GM21786 (cell line): ENCODE data around the gene C4orf50.

Experiments used
- ATAC-seq: cut with Tn5 transposase; IDR thresholded peaks from one replicate; pipeline ENCODE4 v1.9.1; 2021; ENCODE audit not compliant: unreplicated experiment

Gene C4orf50

GRCh38 chr4:6044276-6044675 is 26.0 kb upstream of the C4orf50 start:
- no peak for ATAC-seq

DNA sequence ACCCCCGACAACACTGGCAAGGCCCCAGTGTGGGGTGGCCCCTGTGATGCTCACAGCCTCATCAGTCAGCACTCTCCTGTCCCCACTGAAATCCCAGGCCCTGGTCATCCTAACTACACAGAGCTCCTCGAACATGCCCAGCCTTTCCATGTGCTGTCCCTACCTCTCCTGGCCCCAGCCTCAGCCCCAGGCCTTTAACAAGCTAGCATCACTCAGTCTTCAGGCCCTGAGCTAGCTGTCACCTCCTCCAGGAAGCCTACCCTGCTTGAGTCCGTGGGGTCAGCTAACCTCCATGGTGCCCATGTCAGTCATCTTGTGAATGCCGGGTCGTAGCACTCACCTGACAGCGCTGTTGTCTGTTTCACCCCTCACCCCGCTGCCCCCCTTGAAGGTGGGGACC is 25.6 kb upstream of the C4orf50 start:
- ATAC-seq: no peak

GRCh38 chr4:6043188-6043587 is 25.0 kb upstream of the C4orf50 start:
- ATAC-seq: no peak

DNA sequence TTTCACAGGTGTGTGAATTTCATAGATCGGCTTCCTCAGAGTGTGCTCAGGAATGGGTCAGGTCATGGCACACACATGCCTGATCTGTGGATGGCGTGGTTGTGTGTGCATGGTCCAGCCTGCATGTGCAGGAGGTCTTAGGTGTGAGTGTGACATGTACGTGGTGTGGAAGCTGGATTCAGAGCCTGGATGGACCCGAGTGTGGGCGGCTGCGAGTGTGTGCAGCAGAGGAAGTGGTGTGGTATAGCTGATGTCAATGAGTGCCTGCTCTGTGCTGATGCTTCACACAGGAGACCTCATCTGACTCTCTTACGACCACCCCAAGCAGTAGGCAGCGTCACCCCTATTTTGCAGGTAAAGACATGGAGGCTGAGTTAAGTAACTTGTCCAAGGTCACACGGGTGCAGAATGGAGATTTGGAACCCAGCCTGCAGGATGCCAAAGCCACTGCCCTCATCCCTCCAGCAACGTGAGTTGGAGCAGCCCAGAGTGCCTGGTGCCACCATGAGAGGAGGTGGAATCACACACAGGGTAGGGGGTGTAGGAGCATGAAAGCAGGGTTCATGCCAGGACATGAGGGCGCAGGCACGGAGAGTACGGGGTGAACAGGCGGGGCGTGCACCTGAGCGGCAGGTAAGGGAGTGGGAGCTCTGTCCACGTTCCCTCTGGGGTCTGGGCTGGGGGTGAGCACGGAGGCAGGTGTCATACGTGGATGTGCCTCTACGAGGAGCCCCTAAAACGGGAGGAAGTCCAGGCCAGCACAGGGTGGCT is 24.2 kb upstream of the C4orf50 start:
- ATAC-seq: no peak

DNA sequence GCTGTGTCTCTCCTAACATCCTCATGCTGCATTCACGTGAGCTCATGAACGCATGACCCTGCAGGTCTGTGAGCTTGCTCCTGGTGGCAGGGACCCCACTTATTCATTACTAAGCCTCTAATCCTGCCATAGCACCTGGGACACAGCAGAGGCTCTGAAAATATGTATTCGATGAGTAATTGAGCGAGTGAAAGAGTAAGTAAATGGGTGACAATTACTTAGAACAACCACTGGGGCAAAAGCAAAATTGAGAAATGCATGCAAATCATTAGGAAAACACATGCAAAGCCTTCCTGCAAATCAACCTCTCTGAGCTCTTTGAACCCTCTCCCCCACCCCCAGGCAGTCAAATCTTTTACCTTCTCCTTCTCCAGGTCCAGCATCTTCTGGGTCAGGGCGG is 23.6 kb upstream of the C4orf50 start:
- ATAC-seq: no peak

GRCh38 chr4:6038711-6039110 is 20.5 kb upstream of the C4orf50 start:
- ATAC-seq: no peak

DNA sequence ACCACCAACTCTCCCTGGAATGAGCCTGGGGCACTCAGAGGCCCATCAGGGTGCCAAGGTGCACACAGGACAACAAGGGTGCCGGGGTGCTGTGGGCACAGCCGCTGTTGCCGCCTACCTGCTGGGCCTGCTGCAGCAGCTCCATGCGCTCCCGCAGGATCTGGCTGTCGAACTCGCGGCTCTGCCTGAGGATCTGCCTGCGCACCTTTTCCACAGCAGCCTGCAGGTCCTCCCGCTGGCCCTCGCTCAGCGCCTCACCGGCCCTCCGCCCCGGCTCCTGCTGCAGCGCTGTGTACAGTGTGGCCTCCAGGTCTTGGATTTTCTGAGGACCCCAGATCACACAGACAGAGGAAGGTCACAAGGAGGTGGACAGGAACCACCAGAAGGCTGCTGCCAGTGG is 17.6 kb upstream of the C4orf50 start:
- no peak for ATAC-seq

GRCh38 chr4:6033381-6033780 is 15.2 kb upstream of the C4orf50 start:
- no peak for ATAC-seq

DNA sequence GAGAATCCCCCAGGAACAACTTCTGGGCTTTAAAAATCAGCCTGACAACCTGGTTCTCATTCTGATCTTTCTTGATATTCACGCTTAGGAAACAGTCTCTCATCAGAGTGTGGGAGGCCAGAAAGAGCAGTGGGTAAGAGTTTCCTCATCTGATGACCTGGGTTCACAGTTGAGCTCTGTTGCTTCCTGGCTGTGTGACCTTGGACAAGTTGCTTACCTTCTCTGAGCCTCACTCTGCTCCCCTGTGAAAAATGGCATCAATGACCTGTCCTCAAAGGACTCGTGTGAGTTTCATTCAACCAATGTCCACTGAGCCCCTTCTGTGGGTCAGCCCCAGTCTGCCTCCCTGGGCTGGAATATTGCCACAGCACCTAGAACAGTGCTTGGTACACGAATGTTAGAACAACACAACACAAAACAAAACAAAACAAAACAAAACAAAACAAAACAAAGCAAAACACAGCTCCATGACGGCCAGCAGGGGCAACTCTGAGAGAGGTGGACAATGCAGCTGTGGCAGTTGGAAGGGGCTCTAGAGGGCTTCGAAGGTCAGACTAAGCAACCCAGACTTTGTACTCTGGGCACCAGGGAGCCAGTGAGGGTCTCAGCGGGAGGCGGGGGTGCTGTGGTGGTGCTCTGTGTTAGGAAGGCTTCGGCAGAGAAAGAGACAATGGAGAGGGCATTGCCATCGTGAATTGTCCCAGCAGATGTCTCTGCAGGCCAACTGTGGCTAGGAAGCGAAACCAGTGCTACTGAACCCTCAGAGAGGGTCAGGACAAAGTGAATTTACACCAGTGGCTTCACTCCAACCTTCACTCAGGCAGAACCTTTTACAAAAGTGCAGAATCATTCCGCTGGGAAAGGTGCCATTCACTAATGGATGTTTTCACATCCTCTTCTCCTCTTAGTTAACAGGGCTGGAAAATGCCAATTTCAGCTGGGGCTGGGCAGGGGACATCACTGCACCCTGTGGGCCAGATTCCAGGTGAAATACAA is 14.3 kb upstream of the C4orf50 start:
- no peak for ATAC-seq

GRCh38 chr4:6031846-6032245 is 13.6 kb upstream of the C4orf50 start:
- no peak for ATAC-seq

DNA sequence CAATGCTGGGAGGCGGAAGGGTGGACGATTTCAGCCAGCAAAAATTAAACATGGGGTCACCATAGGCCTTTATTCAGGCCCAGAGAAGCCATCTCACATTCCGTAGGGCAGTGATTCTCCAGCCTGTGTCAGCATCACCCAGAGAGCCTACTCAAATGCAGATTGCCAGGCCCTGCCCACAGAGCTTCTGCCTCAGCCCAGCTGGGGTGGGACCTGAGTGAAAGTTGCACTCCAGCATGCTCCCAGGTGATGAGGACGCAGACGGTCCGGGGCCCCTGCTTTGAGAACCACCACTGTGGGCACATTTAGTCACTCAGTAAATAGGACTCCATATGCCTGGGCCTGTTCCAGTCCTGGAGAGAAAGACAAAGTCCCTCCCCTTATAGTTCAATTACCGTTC is 12.4 kb upstream of the C4orf50 start:
- ATAC-seq: no peak

DNA sequence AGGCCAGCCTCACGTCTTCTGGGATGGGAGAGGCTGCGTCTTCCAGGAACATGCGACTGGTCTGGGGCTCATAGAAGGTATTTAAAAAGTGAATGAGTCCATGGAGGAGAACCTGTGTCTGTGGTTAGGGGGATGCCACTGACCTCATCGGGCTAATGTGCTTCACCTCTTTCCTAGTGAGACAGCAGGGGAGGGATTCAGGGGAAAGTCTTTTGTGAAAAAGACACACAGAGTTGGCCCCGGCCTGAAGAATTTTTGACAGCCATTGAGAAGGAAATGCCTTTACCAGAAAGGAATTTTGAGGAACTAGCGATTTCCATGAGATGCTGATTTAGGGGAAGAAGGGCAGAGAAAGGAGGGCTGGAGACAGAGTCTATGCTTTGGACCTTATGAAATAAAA is 11.0 kb upstream of the C4orf50 start:
- ATAC-seq: no peak

DNA sequence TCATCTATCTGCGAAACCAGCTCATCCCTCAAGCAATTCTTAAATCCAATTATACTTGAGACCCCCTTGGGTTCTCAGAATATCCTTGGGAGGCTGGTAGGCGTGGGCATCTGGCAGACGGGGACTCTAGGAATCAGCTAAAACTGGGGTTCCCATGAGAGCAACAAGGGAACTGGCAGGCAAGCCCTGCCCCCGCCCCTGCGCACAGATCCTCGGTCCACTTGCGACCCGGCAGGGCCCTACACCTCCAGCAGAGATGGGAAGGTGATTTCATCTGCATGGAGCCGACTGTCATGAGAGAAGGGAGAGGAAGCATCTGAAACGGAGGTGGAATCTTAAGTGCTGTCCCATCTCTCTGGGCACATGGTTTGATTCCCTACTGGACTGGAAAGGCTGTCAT is 9.9 kb upstream of the C4orf50 start:
- no peak for ATAC-seq

DNA sequence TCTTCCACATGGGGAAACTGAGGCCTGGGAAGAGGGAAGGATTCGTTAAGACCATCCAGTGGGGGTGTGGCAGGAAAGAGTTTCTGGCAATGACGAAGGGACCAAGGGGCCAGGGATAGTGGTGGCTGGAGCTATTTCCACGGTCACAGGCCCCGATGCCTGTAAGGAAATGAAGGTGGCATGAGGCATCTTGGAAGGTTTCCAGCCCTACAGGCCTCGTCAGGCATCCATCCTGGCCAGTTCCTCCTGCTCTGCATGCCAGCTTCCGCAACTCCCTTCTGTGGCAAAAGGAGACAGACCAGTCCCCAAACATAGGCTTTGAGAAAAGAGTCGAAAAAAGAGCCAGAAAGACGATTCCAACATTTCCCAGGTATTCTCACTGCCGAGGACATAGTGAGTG is 9.2 kb upstream of the C4orf50 start:
- no peak for ATAC-seq

GRCh38 chr4:6024313-6024960 is 6.2 kb upstream of the C4orf50 start:
- ATAC-seq: no peak

- no peak for ATAC-seq
Observed at GRCh38 chr4:6023731-6024130, 5.5 kb upstream of the C4orf50 start.

DNA sequence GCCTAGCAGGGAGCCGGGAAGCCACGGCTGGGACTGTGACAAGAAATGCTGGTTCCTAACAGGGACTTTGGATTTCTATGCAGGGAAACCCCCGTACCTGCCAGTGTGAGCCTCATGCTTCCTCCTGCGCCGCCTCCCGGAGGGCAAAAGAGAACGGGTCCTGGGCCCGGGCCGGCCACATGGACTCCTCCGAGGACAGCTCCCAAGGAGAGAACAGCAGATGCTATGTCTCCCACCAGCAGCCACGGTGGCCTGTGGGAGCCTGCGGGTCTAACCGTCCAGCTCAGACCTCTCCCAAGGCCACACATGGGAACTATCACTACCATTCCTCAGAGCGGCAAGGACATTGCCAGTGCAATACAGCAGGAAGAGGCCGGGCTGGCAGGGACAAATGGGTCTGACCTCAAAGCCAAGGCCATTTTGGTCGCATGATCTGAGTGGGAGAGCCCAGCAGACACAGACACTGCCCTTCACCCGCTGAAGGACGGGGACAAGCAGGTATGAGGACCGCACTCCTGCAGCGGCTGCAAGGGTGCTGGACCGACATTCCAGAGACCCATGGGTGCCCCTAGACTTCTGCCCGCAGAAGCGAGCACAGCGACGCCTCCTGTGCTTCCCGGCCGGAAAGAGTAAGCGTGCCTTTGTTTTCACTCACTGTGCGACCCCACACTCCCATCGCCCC is 4.5 kb upstream of the C4orf50 start:
- ATAC-seq: no peak

DNA sequence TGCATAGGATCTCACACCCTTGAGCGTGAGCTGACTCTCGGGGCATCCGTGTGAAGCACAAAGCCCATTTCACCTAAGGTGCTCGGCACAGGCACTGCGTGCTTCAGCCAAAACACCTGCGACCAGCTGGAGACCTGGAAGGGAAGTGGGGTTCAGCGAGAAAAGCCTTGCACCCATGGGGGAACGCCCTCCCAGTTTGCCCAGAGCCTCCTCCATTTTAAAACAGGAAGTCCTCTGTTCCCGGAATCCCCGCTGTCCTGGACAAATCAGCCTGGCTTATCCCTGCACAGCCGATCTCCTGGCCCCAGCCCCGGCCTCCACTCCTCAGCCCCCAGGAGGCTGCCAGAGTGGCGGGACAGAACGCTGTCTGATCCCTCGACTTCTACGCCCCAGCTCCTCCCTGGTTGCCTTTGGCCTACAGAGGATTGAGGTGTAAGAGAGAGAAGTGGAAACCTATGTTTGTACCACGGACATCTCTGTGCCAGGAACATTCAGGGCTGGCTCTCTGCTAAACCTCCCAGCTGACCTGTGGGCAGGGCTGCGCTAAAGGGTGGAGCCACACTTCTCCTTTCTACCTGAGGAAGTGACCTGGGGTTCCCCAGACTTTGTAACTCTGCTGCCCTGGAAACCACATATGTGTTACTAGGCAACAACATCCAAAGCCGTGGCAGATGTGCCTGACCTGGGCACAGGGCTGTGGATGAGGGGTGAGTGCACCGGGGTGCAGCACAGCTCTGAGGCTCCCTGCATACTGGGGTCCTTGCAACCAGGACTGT is 3.8 kb upstream of the C4orf50 start:
- ATAC-seq: no peak

DNA sequence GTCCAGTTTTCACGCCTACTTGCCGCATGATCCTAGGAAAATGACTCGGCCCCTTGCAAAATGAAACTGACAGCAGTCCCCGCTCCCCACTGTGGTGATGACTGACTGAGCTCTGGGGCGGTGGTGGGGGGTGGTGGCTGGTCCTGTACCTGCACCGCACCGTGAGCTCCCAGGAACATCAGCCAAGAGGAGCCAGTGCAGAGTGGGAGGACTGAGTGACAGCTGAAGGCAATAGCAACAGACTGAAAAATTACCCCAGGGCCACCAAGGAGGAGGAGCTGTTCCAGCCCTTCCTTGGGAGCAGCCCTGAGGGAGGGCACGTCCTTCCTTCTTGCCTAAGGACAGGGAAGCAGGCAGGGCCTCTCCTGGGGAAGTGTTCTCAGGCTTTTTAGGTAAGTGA is 2.4 kb upstream of the C4orf50 start:
- ATAC-seq: no peak
